Measurements from ENCODE around the gene PDE1A.
A peak's percentile ranks its signal among the peaks of the same experiment; 100 is the strongest.

The PDE1A gene

DNA sequence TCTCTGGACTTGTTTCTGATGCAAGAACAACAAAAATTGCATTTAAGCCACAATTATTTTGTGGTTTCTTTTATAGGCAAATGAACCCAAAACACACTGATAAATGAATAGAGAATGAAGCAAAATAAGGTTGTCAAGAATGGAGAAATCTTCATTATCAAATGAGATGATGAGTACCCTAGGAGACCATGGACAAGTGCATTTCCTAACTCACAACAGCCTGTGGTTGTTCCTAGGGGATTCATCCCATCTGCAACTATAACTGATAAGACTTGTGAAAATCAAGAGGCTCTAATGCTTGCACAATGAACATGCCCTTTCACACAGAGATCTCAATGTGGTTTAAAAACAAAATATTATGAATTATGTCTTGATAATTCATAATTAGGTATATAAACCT is 159.9 kb downstream of the PDE1A start:
- no peak for DNase-seq (ENCODE audit: low spot score)

DNA sequence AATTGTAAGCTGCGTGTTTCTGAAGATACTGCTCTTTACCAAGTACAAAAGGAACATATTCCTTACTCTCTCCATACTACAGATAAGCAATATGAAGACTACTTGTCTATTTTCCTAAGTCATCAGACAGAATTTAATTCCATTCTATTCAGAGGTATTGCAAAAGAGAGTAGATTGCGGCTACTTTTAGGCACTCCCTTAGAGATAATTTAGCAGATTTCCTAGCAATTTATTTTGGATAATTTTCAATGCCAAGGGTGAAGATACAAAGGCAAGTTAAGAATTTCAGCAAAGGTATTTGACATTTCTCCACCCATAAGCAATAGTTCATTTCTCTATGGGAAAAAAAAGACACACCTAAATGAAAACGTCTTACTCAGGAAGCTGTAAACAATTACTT is 161.1 kb downstream of the PDE1A start:
- DNase-seq (ENCODE audit: low spot score) = no peak

DNA sequence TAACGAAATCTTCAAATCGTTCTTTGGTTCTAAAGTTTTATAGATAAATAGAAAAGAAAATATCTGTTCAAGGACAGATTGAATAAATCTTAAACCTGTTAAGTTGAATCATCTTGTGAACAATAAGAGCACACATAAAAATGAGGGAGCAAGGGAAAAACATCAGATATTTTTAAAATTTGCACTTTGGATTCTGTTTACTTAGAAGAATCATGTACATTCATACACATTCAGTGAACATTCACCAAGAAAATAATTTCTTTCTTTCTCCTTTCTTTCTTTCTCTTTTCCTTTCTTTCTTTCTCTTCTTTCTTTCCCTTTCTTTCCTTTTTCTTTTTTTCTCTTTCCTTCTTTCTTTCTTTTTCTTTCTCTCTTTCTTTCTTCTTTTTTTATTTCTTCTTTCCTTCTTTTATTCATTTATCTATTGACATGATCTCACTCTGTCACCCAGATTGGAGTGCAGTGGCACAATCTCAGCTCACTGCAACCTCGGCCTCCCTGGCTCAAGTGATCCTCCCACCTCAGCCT is 164.9 kb downstream of the PDE1A start:
- no peak for DNase-seq (ENCODE audit: low spot score)

DNA sequence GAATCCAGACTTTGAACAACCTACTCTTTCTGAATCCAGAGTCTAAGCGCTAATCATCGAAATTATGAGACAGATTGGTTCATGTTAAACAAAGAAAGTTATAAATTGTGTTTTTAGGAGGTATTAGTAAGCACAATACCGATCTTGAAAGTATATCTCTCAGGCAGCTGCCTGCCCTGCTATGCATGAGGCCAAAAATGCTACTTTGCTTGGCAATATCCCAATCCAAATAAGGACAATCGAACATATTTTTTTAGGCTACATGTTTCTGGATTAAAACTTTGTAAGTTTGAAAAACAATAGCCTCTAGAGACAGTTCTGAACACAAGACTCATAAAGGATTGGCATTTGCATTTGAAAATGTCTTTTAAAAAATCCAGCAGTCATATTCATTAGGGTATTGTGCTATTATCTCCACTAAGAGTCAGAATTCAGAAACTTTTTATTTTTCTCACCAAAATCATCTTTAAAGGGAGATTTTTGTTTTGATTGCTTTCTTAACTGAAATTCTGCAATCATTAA is 167.1 kb downstream of the PDE1A start:
- DNase-seq (ENCODE audit: low spot score) = no peak

DNA sequence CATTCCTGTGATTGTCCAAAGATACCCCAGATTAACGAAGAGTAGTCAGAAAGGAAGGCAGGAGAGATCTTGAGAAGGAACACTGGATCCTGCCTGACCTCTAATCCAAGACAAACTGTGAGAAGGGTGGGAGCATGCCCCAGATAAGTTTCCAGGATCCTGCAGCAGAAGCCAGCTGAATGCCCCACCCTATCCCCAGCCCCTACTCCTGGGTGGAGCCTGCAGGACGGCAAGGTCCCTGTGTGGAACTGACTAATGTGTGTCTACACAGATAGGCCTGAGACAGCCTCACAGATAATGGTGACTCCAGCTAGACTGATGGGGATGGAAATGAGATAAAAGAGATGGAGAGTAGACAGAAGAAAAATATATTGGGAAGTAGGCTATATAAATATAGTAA is 174.3 kb downstream of the PDE1A start:
- DNase-seq (ENCODE audit: low spot score) = no peak

DNA sequence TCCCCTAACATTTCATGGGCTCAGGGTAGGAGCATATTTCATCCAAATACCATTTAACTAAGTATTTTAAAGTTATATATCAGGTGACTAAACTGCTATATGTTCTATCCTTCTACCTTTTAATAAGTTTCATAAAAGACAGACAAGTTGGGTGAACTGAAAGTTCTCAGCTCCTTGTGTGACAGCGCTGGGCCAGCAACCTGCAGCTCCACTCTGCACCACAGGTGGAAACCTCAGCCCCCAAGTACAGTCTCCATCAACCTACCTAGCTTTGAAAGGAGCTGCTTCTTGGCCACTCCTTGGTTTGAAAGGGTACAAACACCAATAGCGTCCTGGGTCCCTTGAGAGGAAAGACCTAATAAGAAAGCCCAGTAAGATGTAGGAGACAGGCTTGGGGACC is 177.9 kb downstream of the PDE1A start:
- DNase-seq (ENCODE audit: low spot score) = no peak

DNA sequence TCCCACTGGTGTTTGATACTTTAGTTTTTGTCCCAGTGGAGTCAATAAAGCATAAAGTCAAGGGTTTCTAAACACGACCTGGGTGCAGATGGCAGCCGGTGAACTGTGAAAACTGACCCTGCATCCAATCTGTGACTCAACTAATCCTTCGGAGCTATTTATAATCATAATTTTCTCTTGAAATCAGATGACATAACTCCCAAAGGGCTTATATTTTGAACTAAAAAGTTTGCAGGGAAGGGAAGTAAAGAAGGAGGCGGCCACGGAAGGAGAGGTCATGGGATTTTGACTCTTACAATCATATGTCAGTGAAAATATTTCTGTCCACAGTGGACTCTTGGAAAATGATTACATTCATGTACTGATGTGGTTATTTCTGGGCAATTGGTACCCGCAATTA is 178.5 kb downstream of the PDE1A start:
- DNase-seq (ENCODE audit: low spot score) = no peak

DNA sequence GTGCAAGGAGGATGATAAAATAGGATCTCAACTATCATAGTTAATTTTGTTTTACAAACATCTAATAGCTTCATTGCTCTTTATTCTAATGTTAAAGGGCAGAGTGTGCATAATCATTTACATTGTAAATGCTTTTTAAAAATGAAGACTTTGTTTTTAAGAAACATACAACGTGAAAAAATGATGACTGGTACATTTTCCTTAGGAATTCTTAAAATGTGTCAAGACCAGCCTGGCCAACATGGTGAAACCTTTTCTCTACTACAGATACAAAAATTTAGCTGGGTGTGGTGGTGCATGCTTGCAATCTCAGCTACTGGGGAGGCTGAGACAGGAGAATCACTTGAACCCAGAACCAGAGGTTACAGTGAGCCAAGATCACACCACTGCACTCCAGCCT is 179.0 kb downstream of the PDE1A start:
- no peak for DNase-seq (ENCODE audit: low spot score)

DNA sequence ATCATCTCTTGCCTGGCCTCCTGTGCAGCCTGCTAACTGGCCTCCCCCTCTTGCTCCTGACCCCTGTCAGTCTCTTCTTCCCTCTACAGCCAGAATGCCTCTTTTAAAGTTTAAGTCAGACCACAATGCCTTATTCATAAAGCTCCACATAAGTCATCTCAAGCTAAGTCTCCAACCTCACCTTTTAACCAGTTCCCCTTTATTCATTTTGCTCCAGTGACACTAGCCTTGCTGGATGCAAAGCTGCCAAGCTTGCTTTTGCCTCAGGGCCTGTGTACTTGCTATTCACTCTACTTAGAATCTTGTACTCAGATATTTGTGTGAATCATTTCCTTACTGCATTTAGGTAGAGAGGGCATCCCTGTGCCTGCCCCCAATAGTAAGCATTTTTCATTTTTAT is 180.9 kb downstream of the PDE1A start:
- DNase-seq (ENCODE audit: low spot score) = no peak

DNA sequence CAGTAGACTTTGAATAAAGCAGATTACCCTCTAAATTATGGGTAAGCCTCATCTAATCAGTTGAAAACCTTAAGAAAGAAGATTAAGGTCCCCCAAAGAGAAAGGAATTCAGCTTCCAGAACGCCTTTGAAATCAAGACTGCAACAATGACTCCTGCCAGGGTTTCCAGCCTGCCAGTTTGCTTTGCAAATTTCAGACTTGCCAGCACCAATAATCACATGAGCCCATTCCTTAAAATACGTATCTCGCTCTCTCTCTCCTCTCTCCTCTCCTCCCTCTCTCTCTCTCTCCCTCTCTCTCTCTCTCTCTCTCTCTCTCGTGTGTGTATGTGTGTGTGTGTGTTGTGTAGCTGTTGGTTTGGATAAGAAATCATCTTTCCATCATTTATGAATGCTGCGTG is 184.2 kb downstream of the PDE1A start:
- DNase-seq (ENCODE audit: low spot score) = no peak

DNA sequence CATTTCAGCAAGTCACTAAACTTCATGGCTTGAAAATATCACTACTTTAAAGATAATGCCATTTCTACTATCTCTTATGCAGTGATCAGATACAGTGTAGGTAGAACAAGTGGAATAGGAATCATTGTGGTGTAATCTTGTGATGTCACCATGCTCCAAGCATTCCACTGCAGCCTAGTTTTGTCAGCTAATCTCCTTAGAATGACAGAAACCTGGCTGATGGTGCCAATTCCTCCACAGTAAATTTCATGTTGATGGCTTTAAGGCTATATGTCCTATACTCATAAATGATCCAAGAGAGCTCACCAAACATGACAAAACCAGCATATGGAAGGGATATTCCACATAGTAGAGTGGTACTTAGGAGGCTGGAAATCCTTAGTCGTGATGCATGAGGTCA is 184.9 kb downstream of the PDE1A start:
- DNase-seq (ENCODE audit: low spot score) = no peak

DNA sequence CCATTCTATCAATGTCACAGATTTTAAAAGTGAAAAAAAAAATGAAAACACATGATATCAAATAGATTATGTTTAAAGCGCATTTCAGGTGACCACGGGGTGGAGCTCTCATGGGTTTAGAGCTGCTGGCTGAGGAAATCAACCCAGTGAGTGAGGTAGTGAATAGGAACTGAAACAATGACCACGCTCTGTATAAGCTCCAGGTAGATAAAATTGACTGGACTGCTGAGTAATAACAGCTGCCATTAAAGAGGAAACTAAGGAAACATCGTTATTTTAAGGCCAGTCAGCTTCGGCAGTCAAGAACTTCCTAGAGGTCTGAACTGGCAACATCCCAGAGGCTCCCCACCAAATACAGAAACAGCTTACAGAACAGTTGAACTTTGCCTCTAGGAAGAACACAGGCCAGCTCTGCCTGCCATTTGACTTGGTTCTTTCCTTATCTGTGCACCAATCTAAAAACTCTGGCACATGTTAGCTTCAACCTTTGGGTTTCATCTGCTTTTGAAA is 185.9 kb downstream of the PDE1A start:
- peak; percentile 45 for DNase-seq (ENCODE audit: low spot score)

DNA sequence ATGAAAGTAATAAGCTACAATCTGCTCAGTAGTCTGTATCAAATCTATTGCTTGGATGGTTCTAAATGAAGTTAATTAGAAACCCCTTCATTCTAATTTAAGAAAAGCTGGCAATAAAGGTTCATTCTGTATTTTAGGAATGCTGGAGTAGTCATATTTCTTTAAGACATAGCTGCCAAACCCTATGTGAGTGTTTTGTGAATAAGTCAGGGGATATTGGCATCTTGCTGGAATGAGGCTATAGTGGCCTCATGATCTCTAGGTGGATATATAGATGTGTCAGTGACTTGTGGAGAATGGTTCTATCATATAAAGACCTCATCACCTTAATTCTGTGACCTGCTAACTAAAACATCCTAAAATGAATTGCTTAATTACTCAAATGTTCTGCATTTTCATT is 196.3 kb downstream of the PDE1A start:
- no peak for DNase-seq (ENCODE audit: low spot score)

DNA sequence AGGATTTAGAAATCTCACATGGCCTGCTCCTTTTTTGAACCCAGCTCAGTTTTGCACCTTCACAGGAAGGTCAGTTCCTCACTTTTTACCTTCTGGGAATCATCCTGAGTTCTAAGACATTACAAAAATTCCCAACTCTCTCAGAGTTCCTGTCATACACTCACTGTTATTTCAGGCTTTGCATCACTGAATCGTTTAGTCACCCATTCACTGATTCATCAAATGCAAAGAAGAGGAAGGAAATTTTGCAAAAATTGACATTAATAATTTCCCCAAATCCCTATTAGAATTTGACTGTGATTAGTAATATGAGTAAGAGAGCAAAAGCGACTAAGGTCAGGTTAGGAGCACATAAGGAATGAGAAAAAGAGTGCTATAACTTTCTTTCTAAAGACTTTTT is 197.5 kb downstream of the PDE1A start:
- DNase-seq (ENCODE audit: low spot score) = no peak

DNA sequence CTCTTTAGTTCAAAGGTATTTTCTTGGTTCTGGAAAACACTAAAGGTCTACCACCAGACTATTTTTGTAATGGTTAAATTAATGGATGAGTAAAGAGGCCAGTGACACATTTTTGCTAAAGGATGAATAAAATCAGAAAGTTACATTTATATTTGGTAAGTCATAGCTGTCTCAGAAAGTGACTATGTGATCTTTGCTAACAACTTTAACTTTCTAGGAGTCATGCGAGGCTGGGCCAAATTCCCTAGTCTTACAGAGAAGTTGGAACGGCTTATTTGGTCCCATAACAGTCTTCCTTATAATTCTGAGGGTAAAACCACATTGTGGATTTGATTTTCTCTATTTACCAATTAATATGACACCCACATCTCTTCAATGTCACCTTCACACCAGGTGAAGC is 198.1 kb downstream of the PDE1A start:
- DNase-seq (ENCODE audit: low spot score) = no peak

DNA sequence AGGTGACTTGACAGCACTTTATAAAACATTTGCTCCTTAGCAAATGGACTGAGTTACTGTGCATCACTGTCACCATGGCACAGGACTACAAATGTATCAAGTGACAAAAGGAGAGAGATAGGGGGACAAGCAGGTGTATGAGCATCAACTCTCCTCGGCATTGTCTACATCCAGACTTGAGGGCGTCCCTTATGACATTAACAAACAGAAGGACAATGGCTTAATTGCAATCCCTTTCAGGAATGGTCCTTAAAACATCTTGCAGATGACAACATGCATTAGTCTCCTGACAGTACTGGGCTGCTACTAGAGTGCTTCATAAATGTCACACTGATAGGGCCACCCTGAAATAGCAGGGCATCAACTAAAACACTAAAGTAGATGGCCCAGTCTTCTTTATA is 198.8 kb downstream of the PDE1A start:
- no peak for DNase-seq (ENCODE audit: low spot score)

DNA sequence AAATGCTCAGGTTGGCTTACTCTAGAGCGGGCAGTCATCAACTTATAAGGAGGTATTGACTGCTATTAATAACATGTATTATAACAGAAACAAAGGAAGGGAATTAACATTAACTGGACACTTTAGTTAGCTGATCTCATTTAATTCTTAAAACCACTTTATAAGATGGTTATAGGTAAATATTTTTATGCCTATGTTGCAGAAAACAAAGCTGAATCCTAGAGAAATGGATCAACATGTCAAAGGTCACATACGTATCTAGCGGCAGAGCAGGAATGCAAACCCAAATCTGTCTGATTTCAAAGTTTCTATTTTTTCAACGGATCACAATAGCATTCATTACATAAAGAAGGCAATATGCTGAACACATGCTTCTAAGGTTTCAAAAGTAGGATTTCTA is 200.0 kb downstream of the PDE1A start:
- DNase-seq (ENCODE audit: low spot score) = no peak

DNA sequence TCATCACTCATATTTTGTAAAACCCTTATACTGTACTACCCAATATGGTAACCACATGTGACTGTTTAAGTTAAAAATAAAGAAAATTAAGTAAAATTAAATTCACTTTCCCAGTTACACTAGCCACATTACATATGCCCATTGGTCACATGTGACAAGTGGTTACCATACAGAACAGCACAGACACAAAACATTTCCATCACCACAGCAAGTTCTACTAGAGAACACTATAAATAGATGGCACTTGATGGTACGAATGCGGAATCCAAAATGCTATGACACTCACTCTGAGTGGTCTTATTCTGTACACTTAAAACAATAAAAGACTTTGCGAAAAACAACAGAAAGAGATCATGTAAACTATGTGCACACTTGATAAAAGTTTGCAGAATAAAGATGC is 202.2 kb downstream of the PDE1A start:
- DNase-seq (ENCODE audit: low spot score) = no peak

DNA sequence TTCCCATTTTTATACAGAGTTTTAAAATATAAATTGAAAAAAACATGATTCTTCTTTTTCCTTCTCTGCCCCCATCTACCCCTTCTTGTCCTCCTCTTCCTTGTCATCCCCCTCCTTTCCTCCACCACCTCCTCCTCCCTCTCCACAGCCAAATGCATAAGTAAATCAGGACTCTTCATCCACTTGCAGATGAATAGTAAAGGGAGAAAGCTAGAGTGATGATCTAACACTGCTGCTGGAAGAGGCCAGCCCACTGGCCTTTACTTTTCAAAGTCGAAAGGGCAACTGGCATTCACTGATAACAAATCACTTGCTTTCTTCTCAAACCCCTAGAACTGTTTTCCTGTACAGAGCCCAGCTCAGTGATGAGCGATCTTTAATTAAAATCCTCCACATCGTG is 205.8 kb downstream of the PDE1A start:
- peak; percentile 1 for DNase-seq (ENCODE audit: low spot score)

DNA sequence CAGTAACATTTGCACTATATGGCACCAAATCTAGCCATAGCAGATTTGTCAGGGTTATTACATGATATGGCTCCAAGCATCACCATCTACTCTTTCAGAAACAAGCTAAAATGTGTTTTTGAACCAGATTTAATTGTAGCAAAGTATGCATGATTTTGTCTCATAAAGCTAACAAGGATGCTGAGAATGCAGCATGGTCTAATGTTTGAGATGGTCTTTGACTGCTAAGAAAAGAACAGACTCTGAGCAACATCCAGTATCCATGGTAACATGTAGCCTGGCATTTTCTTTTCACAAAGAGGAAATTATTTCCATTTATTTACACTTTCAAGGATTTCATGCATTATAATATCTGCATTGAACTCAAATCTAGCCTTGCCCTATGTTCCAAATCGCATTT is 206.5 kb downstream of the PDE1A start:
- no peak for DNase-seq (ENCODE audit: low spot score)

DNA sequence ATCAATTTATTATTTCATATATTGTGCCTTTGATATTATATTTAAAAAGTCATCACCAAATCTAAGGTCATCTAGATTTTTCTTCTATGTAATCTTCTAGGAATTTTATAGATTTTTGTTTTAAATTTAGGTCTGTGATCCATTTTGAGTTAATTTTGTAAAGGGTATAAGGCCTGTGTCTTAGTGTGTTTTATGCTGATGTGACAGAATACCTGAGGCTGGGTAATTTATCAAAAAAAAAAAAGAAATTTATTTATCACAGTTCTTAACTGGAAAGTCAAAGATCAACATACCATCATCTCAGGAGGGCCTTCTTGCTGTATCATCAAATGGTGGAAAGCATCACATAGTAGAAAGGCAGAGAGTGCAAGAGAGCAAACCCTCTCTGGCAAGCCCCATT is 216.2 kb downstream of the PDE1A start:
- DNase-seq (ENCODE audit: low spot score) = no peak

DNA sequence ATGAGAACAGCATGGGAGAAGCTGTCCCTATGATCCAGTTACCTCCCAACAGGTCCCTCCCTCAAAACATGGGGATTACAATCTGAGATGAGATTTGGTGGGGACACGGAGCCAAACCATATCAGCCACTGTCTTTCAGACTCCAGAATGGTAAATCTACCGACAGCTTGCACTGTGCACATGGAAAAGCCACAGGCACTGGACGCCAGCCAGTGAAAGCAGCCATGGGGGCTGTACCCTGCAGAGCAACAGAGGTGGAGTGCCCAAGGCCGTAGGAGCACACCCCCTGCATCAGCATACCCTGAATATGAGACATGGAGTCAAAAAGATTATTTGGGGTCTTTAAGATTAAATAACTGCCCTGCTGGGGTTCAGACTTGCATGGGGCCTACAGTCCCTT is 218.4 kb downstream of the PDE1A start:
- no peak for DNase-seq (ENCODE audit: low spot score)

DNA sequence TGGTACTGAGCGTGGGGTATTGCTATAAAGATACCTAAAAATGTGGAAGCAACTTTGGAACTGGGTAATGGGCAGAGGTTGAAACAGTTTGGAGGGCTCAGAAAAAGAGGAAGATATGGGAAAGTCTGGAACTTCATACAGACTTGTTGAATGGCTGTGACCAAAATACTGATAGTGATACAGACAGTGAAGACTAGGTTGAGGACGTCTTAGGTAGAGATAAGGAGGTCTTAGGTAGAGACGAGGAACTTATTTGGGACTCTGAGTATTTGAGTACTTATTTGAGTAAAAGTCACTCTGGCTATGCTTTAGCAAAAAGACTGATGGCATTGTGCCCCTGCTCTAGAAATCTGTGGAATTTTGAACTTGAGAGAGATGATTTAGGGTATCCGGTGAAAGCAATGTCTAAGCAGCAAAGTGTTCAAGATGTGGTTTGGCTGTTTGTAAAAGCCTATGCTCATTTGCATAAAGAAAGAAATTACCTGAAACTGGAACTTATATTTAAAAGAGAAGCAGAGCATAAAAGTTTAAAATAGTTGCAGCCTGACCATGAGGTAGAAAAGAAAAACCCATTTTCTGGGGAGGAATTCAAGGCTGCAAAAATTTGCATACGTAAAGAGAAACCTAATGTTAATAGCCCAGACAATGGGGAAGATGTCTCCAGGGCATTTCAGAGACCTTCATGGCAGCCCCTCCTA is 219.6 kb downstream of the PDE1A start:
- no peak for DNase-seq (ENCODE audit: low spot score)

DNA sequence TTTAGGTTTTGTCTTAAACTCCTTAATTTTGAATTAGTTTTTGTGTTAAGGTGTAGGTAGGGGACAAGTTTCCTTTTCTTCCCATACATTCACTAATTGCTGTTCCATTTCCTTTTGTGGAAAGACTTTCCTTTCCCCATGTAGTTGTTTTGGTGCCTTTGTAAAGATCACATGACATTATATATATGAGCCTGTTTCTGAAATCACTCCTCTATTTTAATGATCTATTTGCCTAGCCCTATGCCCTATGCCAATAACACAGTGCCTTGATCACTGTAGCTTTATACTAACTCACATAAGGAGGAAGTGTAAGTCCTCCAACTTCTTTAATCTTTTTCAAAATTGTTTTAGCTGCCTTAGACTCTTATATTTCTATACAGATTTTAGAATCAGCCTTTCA is 229.3 kb downstream of the PDE1A start:
- no peak for DNase-seq (ENCODE audit: low spot score)

Measured in HuH-7 (cell line).